Central memory CD8-positive, alpha-beta T cell (primary cell): Measurements from ENCODE around the gene BHLHE41.

Experiments used
- ATAC-seq: fragments of 150-1000 bp; cut with Tn5 transposase; replicated peaks from 2 replicates; pipeline ENCODE4 v1.10.0; 2022; ENCODE audit warnings: mild to moderate bottlenecking, moderate FRiP score, moderate number of reproducible peaks; ENCODE audit not compliant: poor library complexity, severe bottlenecking; ENCODE audit errors: extremely low read depth
- DNase-seq, 2 donors: peaks; one replicate each; pipeline ENCODE4 v3.0.0; 2021; ENCODE audit warnings: low spot score in 2 of 2
- H3K27ac Mint-ChIP-seq: one replicate; pipeline ENCODE4 v1.8.0; 2022; ENCODE audit warnings: low read depth, mild to moderate bottlenecking, moderate library complexity, mixed read lengths
- H3K27me3 Mint-ChIP-seq: one replicate; pipeline ENCODE4 v1.8.0; 2022; ENCODE audit warnings: mixed read lengths
- H3K36me3 Mint-ChIP-seq: one replicate; pipeline ENCODE4 v1.8.0; 2022; ENCODE audit warnings: mild to moderate bottlenecking, moderate library complexity, mixed read lengths; ENCODE audit not compliant: insufficient read depth
- H3K4me1 Mint-ChIP-seq: one replicate; pipeline ENCODE4 v1.8.0; 2022; ENCODE audit warnings: mixed read lengths
- H3K4me3 Mint-ChIP-seq: one replicate; pipeline ENCODE4 v1.8.0; 2022; ENCODE audit warnings: mild to moderate bottlenecking, moderate library complexity, mixed read lengths
- H3K9me3 Mint-ChIP-seq: one replicate; pipeline ENCODE4 v1.8.0; 2022; ENCODE audit warnings: mixed read lengths

Gene BHLHE41

GRCh38 chr12:26124446-26125399 is at the start of gene BHLHE41:
TSS of gene BHLHE41 (minus strand) at chr12:26125037. CDS start at chr12:26124779, 258 bp downstream.
- Mint-ChIP-seq H3K4me1 (peaks cover 32% of the 10 kb centered on the region), H3K27me3 (peaks cover 94% of the 10 kb centered on the region), H3K36me3 (peaks cover 1% of the 10 kb centered on the region), H3K9me3 (no peaks in the 10 kb centered on the region), H3K4me3 (peak within 1 kb of the TSS; percentile 76), H3K27ac (no peak within 1 kb of the TSS)
- DNase-seq (no peak), ATAC-seq (no peak)

- H3K36me3 Mint-ChIP-seq: peaks cover 2% of the 10 kb centered on the region
- H3K27ac Mint-ChIP-seq: no peak overlapping the region
- DNase-seq: no peak
- no peaks in the 10 kb centered on the region for H3K9me3 Mint-ChIP-seq
- no peak for ATAC-seq
- H3K4me1 Mint-ChIP-seq: no peaks in the 10 kb centered on the region
- no peak overlapping the region for H3K4me3 Mint-ChIP-seq
- peaks cover 48% of the 10 kb centered on the region for H3K27me3 Mint-ChIP-seq
Measured at GRCh38 chr12:26172946-26173552, 48.2 kb upstream of the BHLHE41 start.

- DNase-seq: no peak
- no peak overlapping the region for H3K27ac Mint-ChIP-seq
Measured at GRCh38 chr12:26172539-26172938, 47.7 kb upstream of the BHLHE41 start.

GRCh38 chr12:26172013-26172412 is 47.2 kb upstream of the BHLHE41 start:
- no peaks in the 10 kb centered on the region for H3K9me3 Mint-ChIP-seq
- no peak overlapping the region for H3K4me3 Mint-ChIP-seq
- no peak for ATAC-seq
- H3K4me1 Mint-ChIP-seq: no peaks in the 10 kb centered on the region
- H3K27me3 Mint-ChIP-seq: peaks cover 54% of the 10 kb centered on the region
- no peak for DNase-seq
- no peak overlapping the region for H3K27ac Mint-ChIP-seq
- peaks cover 2% of the 10 kb centered on the region for H3K36me3 Mint-ChIP-seq

More at GRCh38 chr12:26172539-26172938, 47.7 kb upstream of the BHLHE41 start:
- Mint-ChIP-seq H3K4me3 (no peak overlapping the region), H3K4me1 (no peaks in the 10 kb centered on the region), H3K36me3 (peaks cover 2% of the 10 kb centered on the region), H3K9me3 (no peaks in the 10 kb centered on the region), H3K27me3 (peaks cover 50% of the 10 kb centered on the region)
- ATAC-seq: no peak

GRCh38 chr12:26164118-26164517 is 39.3 kb upstream of the BHLHE41 start:
- Mint-ChIP-seq H3K36me3 (no peaks in the 10 kb centered on the region), H3K4me1 (no peaks in the 10 kb centered on the region), H3K4me3 (no peak overlapping the region), H3K27ac (no peak overlapping the region), H3K9me3 (no peaks in the 10 kb centered on the region), H3K27me3 (peaks cover 55% of the 10 kb centered on the region)
- ATAC-seq (no peak), DNase-seq (no peak)

- no peaks in the 10 kb centered on the region for H3K9me3 Mint-ChIP-seq
- ATAC-seq (no peak), DNase-seq (no peak)
- H3K27me3 Mint-ChIP-seq: peaks cover 56% of the 10 kb centered on the region
- H3K4me1 Mint-ChIP-seq: no peaks in the 10 kb centered on the region
- H3K36me3 Mint-ChIP-seq: no peaks in the 10 kb centered on the region
- H3K27ac Mint-ChIP-seq: no peak overlapping the region
- no peak overlapping the region for H3K4me3 Mint-ChIP-seq
Measured at GRCh38 chr12:26162905-26163304, 38.1 kb upstream of the BHLHE41 start.

- H3K27ac Mint-ChIP-seq: no peak overlapping the region
- ATAC-seq: no peak
- no peak for DNase-seq
- H3K27me3 Mint-ChIP-seq: peaks cover 51% of the 10 kb centered on the region
- no peaks in the 10 kb centered on the region for H3K9me3 Mint-ChIP-seq
- no peak overlapping the region for H3K4me3 Mint-ChIP-seq
- no peaks in the 10 kb centered on the region for H3K4me1 Mint-ChIP-seq
- no peaks in the 10 kb centered on the region for H3K36me3 Mint-ChIP-seq
Measured at GRCh38 chr12:26162174-26162573, 37.3 kb upstream of the BHLHE41 start.

GRCh38 chr12:26158078-26158764 is 33.4 kb upstream of the BHLHE41 start:
- peaks cover 66% of the 10 kb centered on the region for H3K27me3 Mint-ChIP-seq
- H3K4me1 Mint-ChIP-seq: no peaks in the 10 kb centered on the region
- no peaks in the 10 kb centered on the region for H3K9me3 Mint-ChIP-seq
- H3K27ac Mint-ChIP-seq: no peak overlapping the region
- ATAC-seq (no peak), DNase-seq (no peak)
- H3K4me3 Mint-ChIP-seq: no peak overlapping the region
- no peaks in the 10 kb centered on the region for H3K36me3 Mint-ChIP-seq

GRCh38 chr12:26157001-26157400 is 32.2 kb upstream of the BHLHE41 start:
- ATAC-seq (no peak), DNase-seq (no peak)
- Mint-ChIP-seq H3K9me3 (no peaks in the 10 kb centered on the region), H3K4me1 (no peaks in the 10 kb centered on the region), H3K27me3 (peaks cover 58% of the 10 kb centered on the region), H3K27ac (no peak overlapping the region), H3K4me3 (no peak overlapping the region), H3K36me3 (no peaks in the 10 kb centered on the region)

GRCh38 chr12:26156201-26156871 is 31.5 kb upstream of the BHLHE41 start:
- ATAC-seq: no peak
- Mint-ChIP-seq H3K27ac (no peak overlapping the region), H3K36me3 (no peaks in the 10 kb centered on the region), H3K4me3 (no peak overlapping the region), H3K9me3 (no peaks in the 10 kb centered on the region), H3K4me1 (no peaks in the 10 kb centered on the region), H3K27me3 (peaks cover 53% of the 10 kb centered on the region)
- no peak for DNase-seq

- Mint-ChIP-seq H3K4me1 (no peaks in the 10 kb centered on the region), H3K27ac (no peak overlapping the region), H3K4me3 (no peak overlapping the region), H3K9me3 (no peaks in the 10 kb centered on the region), H3K27me3 (peaks cover 38% of the 10 kb centered on the region), H3K36me3 (no peaks in the 10 kb centered on the region)
- no peak for DNase-seq
- ATAC-seq: no peak
Measured at GRCh38 chr12:26153421-26154154, 28.8 kb upstream of the BHLHE41 start.
